Stimulated activated CD8-positive, alpha-beta memory T cell treated with anti-CD3 and anti-CD28 coated beads, Interleukin-15, amount 100 ng/mL, for 24 hours (primary cell): ENCODE data around the gene STON2.
"Not testable (repeated sequence)": the region's sequence is repeated elsewhere in the genome, so short reads cannot be mapped to it uniquely, and the experiment has no call there.

Experiments
- DNase-seq: peaks from one replicate; pipeline ENCODE4 v3.0.0-alpha.2; 2020; ENCODE audit warnings: low read depth

STON2 gene

GRCh38 chr14:81400202-81400678, at the start of gene STON2:
STON2 (minus strand) TSS chr14:81400324; CDS start chr14:81398382, 1,942 bp downstream.
- DNase-seq: no peak

GRCh38 chr14:81449576-81449975, 49.5 kb upstream of the STON2 start:
- DNase-seq: no peak

DNA sequence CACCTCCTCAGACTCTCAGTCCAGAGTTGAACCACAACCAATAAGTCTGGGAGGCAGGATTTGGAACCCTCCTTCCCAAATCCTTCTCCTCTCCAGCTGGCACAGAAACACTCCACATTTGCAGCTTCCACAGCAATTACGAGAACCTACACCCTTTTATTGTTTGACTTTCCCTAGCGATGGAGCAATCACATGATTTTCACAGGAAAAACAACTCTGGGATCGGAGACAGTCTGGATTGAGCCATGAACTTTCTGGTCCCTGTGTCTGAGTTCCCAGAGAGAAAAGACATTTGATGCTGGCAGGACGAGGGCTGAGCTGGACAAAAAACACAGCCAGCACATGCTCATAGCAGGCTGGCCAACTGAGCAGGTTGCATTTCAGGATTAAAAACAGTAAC, 49.0 kb upstream of the STON2 start:
- DNase-seq: no peak

- no peak for DNase-seq
Measured at GRCh38 chr14:81447021-81447764, 47.1 kb upstream of the STON2 start.

DNA sequence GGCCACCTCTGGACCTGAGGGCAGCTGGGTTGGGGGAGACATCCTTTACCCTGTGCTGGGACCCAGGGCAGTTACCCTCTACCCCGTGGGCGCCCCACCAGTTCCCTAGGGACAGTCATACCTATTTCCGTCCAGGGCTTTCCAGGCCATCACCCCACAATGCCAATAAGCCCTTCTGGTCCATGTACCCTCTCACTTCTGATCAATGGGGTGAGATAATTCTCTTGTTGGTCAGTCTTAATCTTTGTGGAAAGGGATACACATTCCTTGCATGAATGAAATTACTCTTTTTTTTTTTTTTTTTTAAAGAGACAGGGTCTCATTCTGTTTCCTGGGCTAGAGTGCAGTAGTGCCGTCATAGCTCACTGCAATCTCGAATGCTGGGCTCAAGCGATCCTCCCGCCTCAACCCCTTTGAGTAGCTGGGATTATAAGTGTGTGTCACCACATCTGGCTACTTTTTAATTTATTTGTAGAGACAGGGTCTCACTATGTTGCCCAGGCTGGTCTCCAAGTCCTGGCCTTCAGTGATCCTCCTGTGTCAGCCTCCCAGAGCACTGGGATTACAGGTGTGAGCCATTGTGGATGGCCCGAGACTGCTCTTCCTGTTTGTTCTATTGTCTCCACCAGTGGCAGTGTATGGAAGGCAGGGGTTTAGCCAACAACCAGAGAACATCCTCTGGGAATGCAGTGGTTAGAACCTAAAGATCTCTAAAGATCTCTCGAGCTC, 46.3 kb upstream of the STON2 start:
- no peak for DNase-seq

GRCh38 chr14:81441626-81442134, 41.6 kb upstream of the STON2 start:
- no peak for DNase-seq

DNA sequence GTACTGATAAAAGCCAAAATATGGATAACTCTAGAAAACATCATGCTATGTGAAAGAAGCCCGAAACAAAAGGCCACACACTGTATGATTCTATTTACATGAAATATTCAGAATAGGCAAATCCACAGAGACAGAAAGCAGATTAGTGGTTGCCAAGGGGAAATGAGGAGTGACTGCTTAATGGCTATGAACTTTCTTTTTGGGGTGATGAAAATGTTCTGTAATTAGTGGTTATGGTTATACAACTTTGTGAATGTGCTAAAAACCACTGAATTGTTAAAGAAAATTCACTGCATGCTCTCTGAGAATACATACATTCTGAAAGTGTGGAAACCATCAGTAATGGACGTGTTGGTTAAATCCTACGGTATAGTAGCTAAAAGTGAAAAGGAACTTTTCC, 39.9 kb upstream of the STON2 start:
- no peak for DNase-seq

GRCh38 chr14:81437244-81437643, 37.1 kb upstream of the STON2 start:
- no peak for DNase-seq

GRCh38 chr14:81436296-81437138, 36.4 kb upstream of the STON2 start:
- DNase-seq: no peak

DNA sequence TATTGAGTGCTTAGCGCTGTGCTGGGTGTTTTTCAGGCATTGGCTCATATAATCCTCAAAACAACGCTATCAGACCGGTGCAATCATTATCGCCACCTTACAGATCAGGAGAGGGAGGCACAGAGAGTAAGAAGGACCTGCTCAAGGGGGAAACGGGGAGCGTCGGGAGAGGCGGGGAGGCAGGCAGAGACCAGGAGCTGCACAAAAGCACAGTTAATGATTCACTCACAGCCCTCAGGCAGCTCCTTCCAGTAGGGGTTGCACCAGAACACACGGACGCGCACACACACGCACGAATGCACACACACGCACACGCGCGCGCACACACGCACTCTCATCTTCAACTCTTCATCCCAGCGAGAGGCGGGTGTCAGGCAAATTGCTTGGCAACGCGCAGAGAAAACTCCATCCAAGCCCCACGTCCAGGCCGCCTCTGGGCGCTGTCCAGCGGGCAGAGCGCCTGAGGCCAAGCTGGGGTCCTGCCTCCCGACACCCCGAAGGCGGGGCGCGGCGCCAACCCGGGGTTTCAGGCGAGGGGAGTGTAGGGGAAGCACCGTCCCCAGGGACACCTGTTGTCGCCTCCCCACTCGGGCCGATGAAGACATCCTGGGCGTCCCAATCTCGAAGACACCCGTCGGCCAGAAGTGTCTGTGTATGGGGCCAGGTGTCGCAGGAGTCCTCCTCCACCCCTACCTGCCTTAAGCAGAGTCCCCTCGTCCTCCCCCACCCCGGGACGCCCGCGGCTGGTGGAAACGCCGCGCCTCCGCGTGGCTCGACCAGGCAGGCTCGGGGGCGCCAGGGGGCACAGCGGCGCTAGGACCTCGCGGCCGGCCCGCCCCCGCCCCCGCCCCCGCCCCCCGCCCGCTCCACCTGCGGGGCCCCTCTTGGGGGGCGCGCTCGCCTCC, 35.5 kb upstream of the STON2 start:
- DNase-seq: no peak

DNA sequence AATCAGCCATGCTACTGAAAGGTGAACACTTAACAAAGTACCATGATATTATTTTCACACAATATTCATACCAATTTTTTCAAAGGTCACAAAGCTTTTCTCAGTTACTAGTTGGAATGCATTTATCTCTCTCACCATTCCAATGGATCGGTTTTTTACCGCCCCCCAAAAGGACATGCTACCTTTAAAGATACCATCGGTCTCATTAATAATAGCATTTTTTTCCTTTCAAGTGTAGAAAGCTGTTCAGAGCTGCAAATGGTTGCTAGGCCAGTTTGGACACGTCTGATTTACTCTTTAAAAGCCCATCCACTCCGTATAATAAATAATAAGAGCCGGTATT, 34.9 kb upstream of the STON2 start:
- no peak for DNase-seq

DNA sequence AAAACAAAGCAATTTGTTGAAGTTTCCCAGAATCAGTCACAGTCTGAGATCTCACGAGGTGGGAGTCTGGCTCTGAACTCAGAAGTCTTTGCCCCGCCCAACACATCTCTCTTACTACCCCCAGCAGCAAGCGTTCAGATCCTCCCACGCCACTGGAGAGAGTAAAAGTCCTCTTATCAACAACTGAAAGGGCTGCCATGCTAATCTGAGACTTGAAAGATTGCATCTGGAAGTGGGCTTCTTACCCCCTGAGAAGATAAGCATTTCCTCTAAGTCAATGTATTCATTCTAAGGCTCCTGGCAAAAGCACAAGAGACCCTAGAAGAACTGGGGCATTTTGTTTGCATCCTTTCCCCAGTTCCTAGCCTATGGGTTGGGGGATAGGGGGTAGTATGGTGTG, 34.1 kb upstream of the STON2 start:
- no peak for DNase-seq

DNA sequence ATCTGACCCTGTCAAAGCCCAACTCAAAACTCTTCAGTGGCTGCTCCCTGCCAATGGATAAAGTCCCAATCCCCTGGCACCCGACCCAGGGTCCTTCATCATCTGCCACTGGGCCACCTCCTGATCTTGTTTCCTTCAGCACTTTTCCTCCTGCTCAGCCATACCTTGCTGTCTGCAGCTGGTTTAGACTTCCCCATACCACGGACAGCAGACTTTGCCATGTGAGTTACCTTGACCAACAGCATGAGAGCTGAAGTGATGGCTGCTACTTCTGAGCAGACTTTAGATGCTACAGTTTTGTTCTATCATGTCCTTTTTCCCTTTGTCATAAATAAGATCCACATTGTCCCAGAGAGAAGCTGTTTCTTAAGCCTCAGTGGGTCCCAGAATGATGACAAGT, 33.3 kb upstream of the STON2 start:
- no peak for DNase-seq

- DNase-seq: no peak
Measured at GRCh38 chr14:81432219-81432661, 32.1 kb upstream of the STON2 start.

GRCh38 chr14:81430235-81430634, 30.1 kb upstream of the STON2 start:
- DNase-seq: no peak

GRCh38 chr14:81429749-81430148, 29.6 kb upstream of the STON2 start:
- DNase-seq: not testable (repeated sequence)

- no peak for DNase-seq
Measured at GRCh38 chr14:81429028-81429427, 28.9 kb upstream of the STON2 start.

DNA sequence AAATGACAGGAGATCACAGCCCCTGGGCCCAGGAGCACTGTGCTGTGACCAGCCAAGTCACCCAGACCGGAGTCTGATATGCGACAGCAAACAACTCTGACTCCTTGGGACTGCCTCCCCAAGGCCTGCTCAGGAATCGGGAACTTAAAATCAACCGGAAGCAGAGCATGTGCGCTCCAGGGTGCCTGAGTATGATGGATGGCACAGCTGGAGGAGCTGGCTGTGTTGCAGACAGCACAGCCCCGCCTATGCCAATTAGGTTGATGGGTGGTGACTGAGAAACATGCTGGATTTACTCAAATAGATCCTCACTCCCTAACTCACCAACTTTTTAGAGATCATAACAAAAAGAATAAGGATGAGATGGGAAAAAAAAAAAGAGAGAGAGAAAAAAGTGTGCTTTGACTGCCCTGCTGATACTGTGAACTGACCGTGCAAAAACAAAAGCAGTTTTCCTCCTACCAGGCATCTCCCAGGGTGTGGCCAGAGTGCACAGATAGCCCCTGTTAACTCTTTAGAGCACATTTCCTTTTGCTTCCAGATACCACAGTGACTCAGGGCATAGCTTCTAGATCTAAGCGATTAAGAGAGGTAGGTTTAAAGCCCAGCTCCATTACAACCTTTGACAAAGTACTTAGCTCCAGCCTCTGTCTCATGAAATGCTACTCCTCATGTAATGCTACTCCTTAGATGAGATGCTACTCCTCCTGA, 27.4 kb upstream of the STON2 start:
- DNase-seq: no peak

DNA sequence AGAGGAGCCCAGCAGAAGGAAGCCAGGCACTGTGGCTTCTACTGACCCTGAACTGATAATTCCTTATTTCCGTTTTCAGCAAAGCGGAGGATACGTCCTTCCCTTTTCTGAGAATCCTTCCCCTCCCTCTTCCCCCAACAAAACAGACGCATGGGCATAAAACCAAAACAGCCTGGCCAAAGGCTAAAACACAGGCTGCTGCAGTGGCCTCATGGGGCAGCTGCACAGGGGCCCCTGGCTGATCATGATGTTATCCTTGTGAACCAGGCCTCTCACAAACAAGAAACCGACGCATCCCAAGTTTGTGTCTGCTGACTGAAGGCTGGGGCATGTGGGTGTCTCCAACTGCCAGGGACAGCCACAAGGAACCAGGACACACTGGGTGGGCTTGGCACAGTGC, 23.4 kb upstream of the STON2 start:
- no peak for DNase-seq

GRCh38 chr14:81418057-81418790, 18.1 kb upstream of the STON2 start:
- DNase-seq: no peak
